Eye (tissue), 1 donor: ENCODE measurements around the gene SERPINB10.
"Not testable (repeated sequence)": the region's sequence is repeated elsewhere in the genome, so short reads cannot be mapped to it uniquely, and the experiment has no call there.

ENCODE experiments used
- DNase-seq: peaks from one replicate; pipeline ENCODE4 v3.0.0-alpha.2; 2015

SERPINB10 gene

GRCh38 chr18:63894106-63894772 lies 13.5 kb upstream of the SERPINB10 start:
- no peak for DNase-seq

DNA sequence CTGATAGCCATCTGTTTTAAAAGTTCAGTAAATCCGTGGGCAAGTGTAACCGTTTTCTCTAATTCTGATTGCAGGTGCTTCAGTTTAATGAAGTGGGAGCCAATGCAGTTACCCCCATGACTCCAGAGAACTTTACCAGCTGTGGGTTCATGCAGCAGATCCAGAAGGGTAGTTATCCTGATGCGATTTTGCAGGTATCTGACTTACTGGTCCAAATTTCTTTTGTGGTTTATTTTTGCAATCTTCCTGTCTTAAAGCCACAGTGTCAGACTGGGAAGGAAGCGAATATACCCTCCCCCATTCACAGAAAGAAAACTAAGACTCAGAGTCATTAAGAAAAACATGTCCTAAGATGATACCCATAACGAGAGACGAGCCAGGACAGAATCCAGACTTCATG lies 12.6 kb upstream of the SERPINB10 start:
- no peak for DNase-seq

DNA sequence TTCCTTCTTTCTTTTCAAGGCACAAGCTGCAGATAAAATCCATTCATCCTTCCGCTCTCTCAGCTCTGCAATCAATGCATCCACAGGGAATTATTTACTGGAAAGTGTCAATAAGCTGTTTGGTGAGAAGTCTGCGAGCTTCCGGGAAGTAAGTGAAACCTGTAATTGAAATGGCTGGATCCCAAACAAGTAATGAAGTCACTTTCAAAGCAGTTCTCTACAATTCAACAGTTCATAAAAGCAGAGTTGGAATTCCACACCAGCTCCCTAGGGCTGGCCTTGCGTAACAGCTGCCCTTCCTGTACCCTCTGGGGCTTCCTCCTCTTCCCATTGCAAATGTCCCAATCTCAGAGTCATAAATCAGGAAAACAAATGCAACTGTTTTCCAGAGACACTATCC lies 10.7 kb upstream of the SERPINB10 start:
- no peak for DNase-seq

GRCh38 chr18:63899206-63899605 lies 8.6 kb upstream of the SERPINB10 start:
- no peak for DNase-seq

DNA sequence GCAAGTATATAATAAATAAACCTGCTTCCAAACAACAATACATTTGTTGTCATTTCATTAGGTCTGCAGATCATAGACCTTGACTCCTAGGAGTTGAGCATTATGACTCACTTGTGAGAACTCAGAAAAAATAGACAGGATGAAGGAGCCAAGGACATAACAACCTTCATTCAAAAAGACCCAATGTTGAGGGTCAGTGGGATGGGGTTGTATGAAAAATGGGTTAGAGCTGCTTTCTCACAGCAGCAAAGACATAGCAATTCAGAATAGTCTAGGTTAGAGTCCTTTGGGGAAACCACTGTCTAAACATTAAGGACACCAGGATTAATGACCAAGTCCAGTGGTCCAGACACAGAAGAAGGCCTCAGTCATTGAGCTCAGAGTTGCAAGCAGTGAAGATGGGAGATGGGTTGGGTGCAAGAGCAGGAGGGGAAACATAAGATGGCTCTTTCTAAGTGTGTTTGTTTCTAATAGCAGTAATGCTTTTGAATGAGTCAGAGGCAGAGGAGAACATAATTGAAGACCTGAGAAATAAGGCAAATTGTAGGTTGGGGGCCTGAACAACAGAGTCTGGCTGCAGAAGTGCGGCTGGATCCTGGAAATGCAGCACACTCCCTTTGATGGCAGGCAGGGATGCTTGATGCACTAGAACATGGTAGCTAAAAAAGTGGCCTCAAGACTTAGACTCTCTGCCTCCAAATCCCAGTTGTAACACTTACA lies 3.7 kb upstream of the SERPINB10 start:
- no peak for DNase-seq

GRCh38 chr18:63904694-63905093 lies 3.1 kb upstream of the SERPINB10 start:
- DNase-seq = no peak

DNA sequence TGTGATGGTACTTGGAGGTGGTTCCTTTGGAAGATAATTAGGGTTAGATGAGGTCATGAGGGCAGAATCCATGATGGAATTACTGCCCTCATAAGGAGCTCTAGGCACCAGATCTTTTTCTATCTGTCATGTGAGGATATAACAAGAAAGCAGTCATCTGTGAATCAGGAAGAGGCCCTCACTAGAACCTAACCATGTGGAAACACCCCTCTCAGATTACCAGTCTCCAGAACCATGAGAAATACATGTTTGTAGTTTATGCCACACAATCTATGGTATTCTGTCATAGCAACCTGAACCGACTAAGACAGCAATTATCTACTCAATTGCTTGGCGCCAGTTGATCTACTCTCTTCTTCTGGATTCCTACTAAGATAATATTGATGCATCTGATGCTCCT lies 2.4 kb upstream of the SERPINB10 start:
- DNase-seq = peak; percentile 29

DNA sequence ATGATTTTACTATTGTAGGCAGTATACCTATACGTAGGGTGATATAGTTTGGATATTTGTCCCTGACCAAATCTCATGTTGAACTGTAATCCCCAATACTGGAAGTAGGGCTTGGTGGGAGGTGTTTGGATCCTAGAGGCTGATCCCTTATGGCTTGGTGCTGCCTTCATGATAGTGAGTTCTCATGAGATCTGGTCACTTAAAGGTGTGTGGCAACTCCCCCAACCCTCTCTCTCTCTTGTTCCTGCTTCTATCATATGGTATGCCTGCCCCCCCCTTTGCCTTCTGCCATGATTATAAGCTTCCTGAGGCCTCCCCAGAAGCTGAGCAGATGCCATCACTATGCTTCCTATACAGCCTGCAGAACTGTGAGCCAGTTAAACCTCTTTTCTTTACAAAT lies 1.7 kb upstream of the SERPINB10 start:
- no peak for DNase-seq

DNA sequence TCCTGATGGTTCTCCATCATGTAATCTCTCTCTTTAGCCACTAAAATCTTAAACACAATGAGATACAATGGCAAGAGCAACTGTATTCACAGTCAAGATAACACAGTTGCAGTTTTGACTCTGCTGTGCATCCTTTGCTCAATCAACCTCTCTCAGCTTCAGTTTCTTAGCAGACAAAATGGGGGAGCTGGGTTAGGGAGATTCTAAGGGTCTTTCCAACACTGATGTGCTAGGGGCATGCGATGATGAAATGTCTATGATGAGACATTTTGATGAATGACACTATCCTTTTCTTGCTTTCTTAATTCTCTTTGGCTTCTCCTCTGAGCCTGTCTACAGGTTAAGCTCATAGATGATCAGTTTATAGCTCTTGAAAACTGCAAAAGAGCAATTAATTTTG lies 1.1 kb downstream of the SERPINB10 start:
- no peak for DNase-seq

DNA sequence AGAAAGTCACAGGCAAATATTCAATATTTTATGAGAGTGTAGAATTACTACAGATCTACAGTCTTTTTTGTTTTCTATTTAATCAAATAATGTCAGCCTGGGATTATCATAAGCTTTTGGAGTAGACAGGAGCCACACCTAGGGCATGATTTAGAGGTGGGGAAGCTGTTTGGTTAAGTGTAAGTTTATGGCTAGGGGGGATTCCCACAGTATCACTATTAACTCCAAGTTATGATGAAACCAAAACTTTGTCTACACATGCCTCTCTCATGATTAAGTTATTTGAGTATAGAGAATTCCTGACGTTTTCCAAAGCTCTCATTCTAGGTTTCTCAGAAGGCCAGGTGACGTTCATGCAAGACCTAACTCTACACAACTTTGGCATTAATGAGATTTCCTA lies 2.1 kb downstream of the SERPINB10 start:
- DNase-seq = no peak

DNA sequence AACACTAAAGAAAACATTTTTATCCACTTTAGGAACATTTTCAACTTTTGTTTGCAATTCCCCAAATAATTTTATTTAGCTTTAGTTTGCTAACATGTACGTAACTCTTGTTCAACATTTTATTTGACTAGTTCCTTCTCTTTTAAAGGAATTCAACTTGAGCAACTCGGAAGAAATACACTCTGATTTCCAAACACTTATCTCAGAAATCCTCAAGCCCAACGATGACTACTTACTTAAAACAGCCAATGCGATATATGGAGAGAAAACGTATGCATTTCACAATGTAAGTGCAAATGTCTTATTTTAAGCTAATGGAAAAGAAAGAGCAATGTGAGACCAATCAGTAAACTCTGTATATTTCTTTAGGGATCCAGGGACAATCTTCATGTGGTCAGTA lies 10.1 kb downstream of the SERPINB10 start:
- DNase-seq = no peak

GRCh38 chr18:63922049-63922448 lies 14.3 kb downstream of the SERPINB10 start:
- no peak for DNase-seq

DNA sequence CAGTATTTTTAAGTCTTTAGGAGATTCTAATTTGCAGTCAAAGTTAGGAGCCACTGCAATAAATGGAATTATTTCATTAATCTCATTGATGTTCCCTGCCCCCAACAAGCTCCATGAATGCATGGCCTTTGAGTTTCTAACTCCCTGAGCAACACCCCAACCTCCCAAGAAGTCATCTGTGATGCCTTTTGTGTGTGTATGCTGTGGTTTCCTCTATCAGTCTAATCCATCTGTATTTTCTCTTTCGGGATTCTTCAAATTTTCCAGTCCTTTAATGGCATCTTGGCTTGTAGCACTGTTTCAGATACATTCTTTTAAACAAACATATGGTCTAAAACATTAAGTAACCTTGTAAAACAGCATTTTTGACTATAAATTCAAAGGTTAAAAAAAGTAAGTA lies 16.8 kb downstream of the SERPINB10 start:
- DNase-seq = no peak

- DNase-seq = no peak
These were observed 20.6 kb downstream of the SERPINB10 start for GRCh38 chr18:63928331-63928730.

DNA sequence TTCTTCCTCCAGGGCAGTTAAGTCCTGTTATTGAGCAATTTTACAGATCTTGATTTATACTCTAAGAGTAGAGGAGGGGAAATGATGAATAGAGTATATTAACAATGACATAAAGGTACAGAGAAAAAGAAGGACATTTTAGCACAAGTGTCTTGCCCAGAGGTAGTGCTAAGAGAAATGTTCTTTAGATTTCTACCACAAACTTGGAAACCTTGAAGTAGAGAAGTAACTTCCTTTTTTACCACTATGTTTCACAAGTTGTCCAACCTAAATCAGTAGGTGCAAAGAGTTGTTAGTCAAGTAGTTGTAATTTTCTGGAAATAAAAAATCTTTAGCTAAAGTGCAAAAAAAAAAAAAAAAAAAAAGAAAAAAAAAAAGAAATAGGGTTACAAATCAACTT lies 21.6 kb downstream of the SERPINB10 start:
- not testable (repeated sequence) for DNase-seq

DNA sequence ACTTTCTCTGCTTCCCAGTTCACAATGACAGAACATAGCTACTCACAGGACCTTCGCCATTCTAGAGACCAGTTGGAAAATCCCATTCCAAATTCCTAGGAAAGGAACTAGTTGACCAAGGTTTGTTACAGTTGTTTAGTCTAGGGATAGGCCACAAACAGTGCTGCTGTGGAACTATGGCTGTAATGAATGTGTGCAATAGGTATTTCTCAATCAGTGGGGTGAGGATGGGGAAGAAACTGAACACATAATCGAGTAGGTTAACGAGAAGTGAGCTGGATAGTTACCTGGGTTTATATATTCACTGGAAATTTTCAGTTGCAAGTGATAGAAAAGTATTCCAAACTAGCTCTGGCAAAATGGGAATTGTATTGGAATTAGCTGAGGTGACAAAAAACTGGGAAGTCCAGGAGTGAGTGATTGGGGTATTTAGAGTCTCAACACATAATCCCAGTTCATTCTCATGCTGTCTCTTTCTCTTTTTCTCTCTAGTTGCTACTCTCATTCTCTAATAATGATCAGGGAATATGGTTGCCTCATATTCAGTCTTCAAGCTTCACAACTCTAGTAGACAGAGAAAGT lies 23.1 kb downstream of the SERPINB10 start:
- DNase-seq = no peak

GRCh38 chr18:63936156-63936931 lies 28.6 kb downstream of the SERPINB10 start:
- peak; percentile 92 for DNase-seq

DNA sequence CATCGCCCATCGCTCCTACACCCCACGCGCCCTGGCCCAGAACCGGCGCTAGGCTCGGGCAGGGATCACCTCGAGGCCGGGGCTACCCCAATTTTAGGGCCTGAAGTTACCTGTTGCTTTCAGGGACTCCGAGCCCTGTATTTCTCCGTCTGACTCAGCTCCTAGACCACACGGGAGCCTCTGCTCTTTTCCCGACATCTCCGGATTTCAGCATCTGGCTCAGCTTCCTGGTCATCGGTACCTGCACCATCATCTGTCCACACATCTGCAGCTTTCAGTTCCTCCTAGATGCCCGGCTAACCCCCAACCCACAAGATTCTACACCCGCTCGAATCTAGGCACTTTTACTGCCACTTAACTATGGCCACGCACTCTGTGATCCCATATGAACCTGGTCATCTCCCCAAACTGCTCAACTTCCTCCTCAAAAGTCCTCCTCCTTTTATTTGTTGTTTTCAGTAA lies 29.2 kb downstream of the SERPINB10 start:
- DNase-seq = no peak

GRCh38 chr18:63940008-63940407 lies 32.2 kb downstream of the SERPINB10 start:
- DNase-seq = no peak

DNA sequence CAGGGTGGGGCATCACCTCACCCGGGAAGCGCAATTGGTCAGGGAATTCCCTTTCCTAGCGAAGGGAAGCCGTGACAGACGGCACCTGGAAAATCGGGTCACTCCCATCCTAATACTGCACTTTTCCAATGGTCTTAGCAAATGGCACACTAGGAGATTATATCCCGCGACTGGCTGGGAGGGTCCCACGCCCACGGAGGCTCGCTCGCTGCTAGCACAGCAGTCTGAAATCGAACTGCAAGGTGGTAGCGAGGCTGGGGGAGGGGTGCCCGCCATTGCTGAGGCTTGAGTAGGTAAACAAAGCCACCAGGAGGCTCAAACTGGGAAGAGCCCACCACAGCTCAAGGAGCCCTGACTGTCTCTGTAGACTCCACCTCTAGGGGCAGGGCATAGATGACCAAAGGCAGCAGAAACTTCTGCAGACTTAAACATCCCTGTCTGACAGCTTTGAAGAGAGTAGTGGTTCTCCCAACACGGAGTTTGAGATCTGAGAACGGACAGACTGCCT lies 32.8 kb downstream of the SERPINB10 start:
- not testable (repeated sequence) for DNase-seq

GRCh38 chr18:63947051-63947790 lies 39.5 kb downstream of the SERPINB10 start:
- DNase-seq = no peak

DNA sequence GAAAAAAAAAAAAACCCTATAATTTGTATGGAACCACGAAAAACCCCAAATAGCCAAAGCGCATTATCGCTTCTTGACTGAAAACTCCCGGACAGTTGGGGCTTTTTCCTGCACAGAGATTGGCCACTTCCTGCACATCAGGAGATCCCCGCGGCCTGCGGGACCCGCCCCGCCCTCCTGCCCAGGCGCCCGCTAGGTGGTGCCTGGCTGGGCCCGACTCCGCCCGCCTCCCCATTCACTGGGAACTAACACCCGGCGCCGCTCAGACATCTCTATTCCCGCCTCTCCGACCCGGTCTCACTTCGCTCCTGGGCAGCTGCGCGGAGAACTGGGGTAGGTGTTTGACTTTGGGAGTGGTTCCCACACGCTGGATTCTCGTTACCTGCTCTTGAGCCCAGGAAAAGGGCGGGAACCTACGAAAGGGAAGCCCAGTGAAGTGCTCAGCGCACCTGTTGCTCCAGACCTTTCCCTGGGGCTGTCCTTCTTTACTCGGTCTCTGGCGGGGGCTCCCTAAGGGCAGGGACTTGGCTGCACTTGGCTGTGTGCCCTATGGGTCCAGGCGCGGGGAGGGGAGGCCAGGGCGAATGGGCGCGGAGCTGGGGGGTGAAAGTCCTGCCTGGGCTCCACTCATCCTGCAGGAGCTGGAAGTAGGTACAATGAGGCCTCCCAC lies 41.4 kb downstream of the SERPINB10 start, which contains the start of gene HMSD:
TSS of gene HMSD (plus strand) at position 234 of the 670 bp plus-strand sequence. CDS start 4,155 bp downstream, outside the sequence.
- peak; percentile 43 for DNase-seq
